Trophoblast cell (in vitro differentiated cells and primary cell): ENCODE measurements around the gene OR6B3.

Source experiments
- DNase-seq, 2 donors: peaks; one replicate each; pipeline ENCODE4 v3.0.0-alpha.2; 2016
- H2AFZ ChIP-seq: 2 replicates; pipeline ENCODE4 v1.6.1; 2013; ENCODE audit warnings: low read length, moderate library complexity, mild to moderate bottlenecking; ENCODE audit not compliant: insufficient read depth, poor library complexity
- H2AK5ac ChIP-seq: 2 replicates; pipeline ENCODE4 v1.6.1; 2013; ENCODE audit warnings: mild to moderate bottlenecking, low read length
- H2BK120ac ChIP-seq: 2 replicates; pipeline ENCODE4 v1.6.1; 2013; ENCODE audit warnings: low read length, mild to moderate bottlenecking, moderate library complexity; ENCODE audit not compliant: insufficient read depth, poor library complexity
- H2BK12ac ChIP-seq: 2 replicates; pipeline ENCODE4 v1.6.1; 2013; ENCODE audit warnings: mild to moderate bottlenecking, low read length, moderate library complexity
- H2BK5ac ChIP-seq: 2 replicates; pipeline ENCODE4 v1.6.1; 2013; ENCODE audit warnings: low read length, low read depth, moderate library complexity, mild to moderate bottlenecking; ENCODE audit not compliant: poor library complexity
- H3K14ac ChIP-seq: 2 replicates; pipeline ENCODE4 v1.6.1; 2013; ENCODE audit warnings: mild to moderate bottlenecking, low read length
- H3K18ac ChIP-seq: 2 replicates; pipeline ENCODE4 v1.6.1; 2013; ENCODE audit warnings: mild to moderate bottlenecking, low read length
- H3K23ac ChIP-seq: 2 replicates; pipeline ENCODE4 v1.6.1; 2013; ENCODE audit warnings: low read length
- H3K27ac ChIP-seq: 2 replicates; pipeline ENCODE4 v1.5.1; 2013; ENCODE audit warnings: low read depth, mild to moderate bottlenecking, inconsistent platforms, low read length, moderate library complexity
- H3K27me3 ChIP-seq: 2 replicates; pipeline ENCODE4 v1.6.1; 2013; ENCODE audit warnings: inconsistent platforms, mild to moderate bottlenecking, low read length, moderate library complexity; ENCODE audit not compliant: insufficient read depth
- H3K36me3 ChIP-seq, 2 experiments: 1 replicate in 1 of 2; 2 replicates in 1 of 2; pipeline ENCODE4 v1.6.1; 2013; ENCODE audit warnings: low read length in 2 of 2, mild to moderate bottlenecking in 2 of 2, moderate library complexity in 1 of 2; ENCODE audit not compliant: insufficient read depth in 2 of 2, control insufficient read depth in 1 of 2
- H3K4ac ChIP-seq: 2 replicates; pipeline ENCODE4 v1.6.1; 2013; ENCODE audit warnings: low read depth, mild to moderate bottlenecking, low read length, moderate library complexity
- H3K4me1 ChIP-seq, 2 experiments: 1 replicate in 1 of 2; 2 replicates in 1 of 2; pipeline ENCODE4 v1.6.1; 2013; ENCODE audit warnings: low read length in 2 of 2, mild to moderate bottlenecking in 2 of 2, moderate library complexity in 1 of 2; ENCODE audit not compliant: insufficient read depth in 2 of 2, control insufficient read depth in 1 of 2
- H3K4me2 ChIP-seq: 2 replicates; pipeline ENCODE4 v1.6.1; 2013; ENCODE audit warnings: inconsistent platforms, mild to moderate bottlenecking, low read length, moderate library complexity
- H3K4me3 ChIP-seq: 2 replicates; pipeline ENCODE4 v1.5.1; 2013; ENCODE audit warnings: mild to moderate bottlenecking, low read depth, low read length, inconsistent platforms
- H3K79me1 ChIP-seq: one replicate; pipeline ENCODE4 v1.6.1; 2013; ENCODE audit warnings: low read length
- H3K79me2 ChIP-seq: 2 replicates; pipeline ENCODE4 v1.6.1; 2013; ENCODE audit warnings: low read length, mild to moderate bottlenecking; ENCODE audit not compliant: control insufficient read depth, insufficient read depth, poor library complexity
- H3K9ac ChIP-seq: 2 replicates; pipeline ENCODE4 v1.6.1; 2013; ENCODE audit warnings: mild to moderate bottlenecking, low read length
- H3K9me3 ChIP-seq: 2 replicates; pipeline ENCODE4 v1.6.1; 2013; ENCODE audit warnings: low read depth, mild to moderate bottlenecking, control low read depth, inconsistent platforms, low read length; ENCODE audit not compliant: insufficient read depth
- H4K12ac ChIP-seq: 2 replicates; pipeline ENCODE4 v1.6.1; 2013; ENCODE audit warnings: low read depth, mild to moderate bottlenecking, low read length, moderate library complexity
- H4K8ac ChIP-seq: 2 replicates; pipeline ENCODE4 v1.6.1; 2013; ENCODE audit warnings: low read depth, mild to moderate bottlenecking, low read length, moderate library complexity
- H4K91ac ChIP-seq: one replicate; pipeline ENCODE4 v1.6.1; 2013; ENCODE audit warnings: low read depth, mild to moderate bottlenecking, low read length, moderate library complexity
- WGBS: extraction: QIAGEN DNeasy Blood & Tissue Kit; methylation state at CpG from one replicate; pipeline ENCODE4 v1.1.7; 2013; ENCODE audit warnings: missing lambda C conversion rate; ENCODE audit not compliant: insufficient read length, insufficient coverage; ENCODE audit errors: extremely low coverage; 5-methylcytosine and 5-hydroxymethylcytosine counted together

The OR6B3 gene

GRCh38 chr2:240037358-240037757 lies 16.0 kb downstream of the OR6B3 start:
- Histone ChIP-seq H3K14ac (no peak overlapping the region), H3K23ac (no peak overlapping the region), H3K27me3 (no peaks in the 10 kb centered on the region), H2AK5ac (no peak overlapping the region), H2BK12ac (no peak overlapping the region), H3K4me1 (no peaks in the 10 kb centered on the region), H4K12ac (no peak overlapping the region), H3K79me1 (no peaks in the 10 kb centered on the region), H3K27ac (no peak overlapping the region), H4K91ac (no peak overlapping the region), H3K79me2 (no peaks in the 10 kb centered on the region), H3K4me3 (no peak overlapping the region), H3K9ac (no peak overlapping the region), H2BK120ac (no peak overlapping the region), H4K8ac (no peak overlapping the region), H2BK5ac (no peak overlapping the region), H3K4me2 (no peak overlapping the region), H3K18ac (no peak overlapping the region), H3K4ac (no peak overlapping the region), H2AFZ (no peak overlapping the region), H3K9me3 (peaks cover 5% of the 10 kb centered on the region), H3K36me3 (no peaks in the 10 kb centered on the region)
- DNase-seq, result no peak

- Histone ChIP-seq H2AK5ac (no peak overlapping the region), H3K4me3 (no peak overlapping the region), H4K12ac (peak overlapping the region; percentile 54), H3K9ac (no peak overlapping the region), H4K8ac (no peak overlapping the region), H3K4ac (no peak overlapping the region), H3K18ac (no peak overlapping the region), H2BK120ac (no peak overlapping the region), H4K91ac (no peak overlapping the region), H2BK5ac (no peak overlapping the region), H3K14ac (no peak overlapping the region), H2AFZ (no peak overlapping the region), H3K9me3 (no peaks in the 10 kb centered on the region), H3K4me2 (no peak overlapping the region), H2BK12ac (no peak overlapping the region), H3K27me3 (no peaks in the 10 kb centered on the region), H3K23ac (no peak overlapping the region), H3K27ac (no peak overlapping the region), H3K4me1 (no peaks in the 10 kb centered on the region), H3K79me2 (no peaks in the 10 kb centered on the region), H3K79me1 (no peaks in the 10 kb centered on the region), H3K36me3 (no peaks in the 10 kb centered on the region)
- DNase-seq, result no peak
- WGBS, result no CpG with 5 or more reads among the region's 5 CpGs
These were observed 20.0 kb downstream of the OR6B3 start for GRCh38 chr2:240033330-240033678.

GRCh38 chr2:240032406-240033329 lies 20.7 kb downstream of the OR6B3 start:
- no peaks in the 10 kb centered on the region for H3K4me1 ChIP-seq
- no CpG with 5 or more reads among the region's 14 CpGs for WGBS
- H2AFZ ChIP-seq, result no peak overlapping the region
- no peak overlapping the region for H3K14ac ChIP-seq
- no peaks in the 10 kb centered on the region for H3K27me3 ChIP-seq
- H3K79me2 ChIP-seq, result no peaks in the 10 kb centered on the region
- no peak overlapping the region for H3K4ac ChIP-seq
- H3K36me3 ChIP-seq, result no peaks in the 10 kb centered on the region
- no peaks in the 10 kb centered on the region for H3K79me1 ChIP-seq
- no peak overlapping the region for H3K4me3 ChIP-seq
- no peak overlapping the region for H2AK5ac ChIP-seq
- no peak overlapping the region for H3K18ac ChIP-seq
- no peak overlapping the region for H4K8ac ChIP-seq
- no peak overlapping the region for H2BK120ac ChIP-seq
- no peak for DNase-seq
- peak overlapping the region; percentile 54 for H4K12ac ChIP-seq
- no peak overlapping the region for H2BK12ac ChIP-seq
- H3K27ac ChIP-seq, result no peak overlapping the region
- no peak overlapping the region for H4K91ac ChIP-seq
- no peak overlapping the region for H3K4me2 ChIP-seq
- no peak overlapping the region for H3K9ac ChIP-seq
- H3K9me3 ChIP-seq, result no peaks in the 10 kb centered on the region
- no peak overlapping the region for H2BK5ac ChIP-seq
- H3K23ac ChIP-seq, result no peak overlapping the region

- no CpG with 5 or more reads among the region's 6 CpGs for WGBS
- Histone ChIP-seq H3K9ac (no peak within 1 kb of the TSS), H3K36me3 (no peaks in the 10 kb centered on the region), H2BK12ac (no peak within 1 kb of the TSS), H3K79me1 (peaks cover 2% of the 10 kb centered on the region), H3K18ac (no peak within 1 kb of the TSS), H2AFZ (no peak within 1 kb of the TSS), H3K9me3 (no peaks in the 10 kb centered on the region), H2BK5ac (no peak within 1 kb of the TSS), H4K8ac (no peak within 1 kb of the TSS), H4K12ac (no peak within 1 kb of the TSS), H3K79me2 (peaks cover 1% of the 10 kb centered on the region), H3K4me3 (no peak within 1 kb of the TSS), H4K91ac (no peak within 1 kb of the TSS), H3K4ac (no peak within 1 kb of the TSS), H3K4me2 (no peak within 1 kb of the TSS), H3K27me3 (no peaks in the 10 kb centered on the region), H3K27ac (no peak within 1 kb of the TSS), H3K14ac (no peak within 1 kb of the TSS), H2BK120ac (no peak within 1 kb of the TSS), H3K4me1 (no peaks in the 10 kb centered on the region), H3K23ac (no peak within 1 kb of the TSS), H2AK5ac (no peak within 1 kb of the TSS)
- no peak for DNase-seq
These were observed 22.8 kb downstream of the OR6B3 start, which contains the start of gene OR6B2 for GRCh38 chr2:240030379-240031094. OR6B2 (minus strand) TSS chr2:240030429; CDS start chr2:240030429, 0 bp downstream.
